Myocyte (in vitro differentiated cells): Measurements from ENCODE around the gene KCNN1. TPM values are rescaled to one million over a fixed set of nuclear protein-coding genes. Genes with fewer than 3 reads are reported as not detected.

Source experiments
- DNase-seq: peaks from one replicate; pipeline ENCODE4 v3.0.0-alpha.2; 2012; ENCODE audit warnings: low read depth
- total RNA-seq: library from RNA; depleted of rRNA; stranded (reverse); fragments of >200 nt; gene quantifications from 2 replicates; pipeline ENCODE4 v1.2.3, GENCODE V29; 2014

Gene KCNN1
- total RNA-seq, 1 donor from 2014 or later: not detected

DNA sequence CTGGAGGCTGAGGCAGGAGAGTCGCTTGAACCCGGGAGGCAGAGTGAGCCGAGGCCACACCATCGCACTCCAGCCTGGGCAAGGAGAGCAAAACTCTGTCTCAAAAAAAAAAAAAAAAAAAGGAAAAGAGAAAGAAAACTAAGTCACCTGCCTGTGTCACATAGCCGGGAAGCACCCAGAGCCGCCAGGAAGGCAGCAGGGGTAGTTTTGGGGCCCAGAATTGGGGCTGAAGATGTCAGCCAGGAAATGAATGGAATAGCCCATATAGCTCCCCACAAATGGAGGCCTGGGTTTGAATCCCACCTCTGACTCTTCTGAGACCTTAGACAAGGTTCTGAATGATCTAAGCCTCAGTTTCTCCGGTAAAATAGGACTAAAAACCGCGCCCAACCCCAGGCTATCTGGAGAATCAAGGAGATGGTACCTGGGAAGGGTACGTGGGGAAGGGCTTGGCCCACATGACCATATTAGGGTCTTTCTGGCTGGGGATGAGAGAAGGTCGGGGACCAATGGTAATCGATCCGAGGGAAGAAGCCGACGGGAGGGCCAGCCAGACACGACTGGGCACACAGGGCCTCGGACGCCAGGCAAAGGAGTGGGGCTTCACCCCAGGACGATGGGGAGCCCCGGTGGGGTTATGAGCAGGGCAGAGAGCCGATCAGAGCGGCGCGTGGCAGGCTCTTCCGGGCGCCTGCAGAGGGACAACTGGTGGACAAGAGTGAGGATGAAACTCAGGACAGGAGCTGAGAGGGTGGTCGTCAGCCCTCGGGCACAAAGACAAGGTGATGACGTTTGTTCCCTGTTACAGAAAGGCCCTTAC is 19.7 kb upstream of the KCNN1 start:
- DNase-seq: peak; percentile 33

DNA sequence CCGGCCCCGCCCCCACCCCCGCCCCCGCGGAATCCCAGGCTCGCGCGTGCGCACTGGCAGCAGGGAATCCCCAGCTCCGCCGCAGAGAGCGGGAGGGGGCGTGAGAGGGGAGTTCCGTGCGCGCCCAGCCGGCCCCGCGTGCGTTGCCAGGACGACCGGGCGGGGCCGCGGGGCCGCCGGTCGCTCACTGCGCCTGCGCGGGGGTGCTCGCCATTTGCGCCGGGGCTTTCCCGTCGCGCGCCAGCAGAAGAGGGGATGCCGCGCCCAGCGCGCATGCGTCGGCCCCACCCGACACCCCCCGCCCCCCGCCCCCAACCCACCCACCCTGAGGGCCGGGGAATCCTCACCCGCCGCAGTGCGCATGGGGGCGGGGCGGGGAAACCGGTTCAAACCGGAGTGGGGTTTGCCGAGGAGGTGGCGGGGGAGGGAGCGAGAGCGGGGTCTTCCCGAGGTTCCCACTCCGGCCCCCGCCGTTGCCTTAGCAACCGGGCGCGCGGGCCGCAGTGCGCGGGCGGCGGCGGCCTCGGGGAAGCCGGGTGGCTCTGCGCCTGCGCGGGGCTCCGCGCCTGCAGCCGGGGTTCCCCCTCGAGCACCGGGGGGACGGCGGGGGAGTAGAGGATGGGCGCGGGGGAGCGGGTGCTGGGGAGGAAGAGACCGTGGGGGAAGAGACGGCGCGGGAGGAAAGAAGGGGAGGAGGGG is 18.9 kb upstream of the KCNN1 start:
- peak; percentile 93 for DNase-seq

DNA sequence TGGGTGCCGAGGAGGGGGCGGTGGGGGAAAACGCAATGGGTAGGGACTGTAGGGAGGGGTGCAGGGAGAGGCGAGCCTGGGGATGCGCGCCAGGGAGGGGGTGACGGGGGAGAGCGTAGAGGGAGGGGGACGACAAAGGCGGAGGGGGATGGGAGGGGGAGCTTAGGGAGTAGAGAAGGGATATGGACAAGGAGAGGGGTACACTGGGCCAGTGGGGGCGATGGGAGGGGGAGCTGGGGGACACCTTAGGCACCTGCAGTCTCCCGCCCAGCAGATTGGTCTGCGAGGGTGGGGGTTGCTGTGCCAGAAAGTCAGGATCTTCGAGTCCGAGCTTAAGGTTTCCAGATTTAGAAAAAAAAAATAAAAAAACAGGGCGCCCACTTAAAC is 18.4 kb upstream of the KCNN1 start:
- DNase-seq: no peak

DNA sequence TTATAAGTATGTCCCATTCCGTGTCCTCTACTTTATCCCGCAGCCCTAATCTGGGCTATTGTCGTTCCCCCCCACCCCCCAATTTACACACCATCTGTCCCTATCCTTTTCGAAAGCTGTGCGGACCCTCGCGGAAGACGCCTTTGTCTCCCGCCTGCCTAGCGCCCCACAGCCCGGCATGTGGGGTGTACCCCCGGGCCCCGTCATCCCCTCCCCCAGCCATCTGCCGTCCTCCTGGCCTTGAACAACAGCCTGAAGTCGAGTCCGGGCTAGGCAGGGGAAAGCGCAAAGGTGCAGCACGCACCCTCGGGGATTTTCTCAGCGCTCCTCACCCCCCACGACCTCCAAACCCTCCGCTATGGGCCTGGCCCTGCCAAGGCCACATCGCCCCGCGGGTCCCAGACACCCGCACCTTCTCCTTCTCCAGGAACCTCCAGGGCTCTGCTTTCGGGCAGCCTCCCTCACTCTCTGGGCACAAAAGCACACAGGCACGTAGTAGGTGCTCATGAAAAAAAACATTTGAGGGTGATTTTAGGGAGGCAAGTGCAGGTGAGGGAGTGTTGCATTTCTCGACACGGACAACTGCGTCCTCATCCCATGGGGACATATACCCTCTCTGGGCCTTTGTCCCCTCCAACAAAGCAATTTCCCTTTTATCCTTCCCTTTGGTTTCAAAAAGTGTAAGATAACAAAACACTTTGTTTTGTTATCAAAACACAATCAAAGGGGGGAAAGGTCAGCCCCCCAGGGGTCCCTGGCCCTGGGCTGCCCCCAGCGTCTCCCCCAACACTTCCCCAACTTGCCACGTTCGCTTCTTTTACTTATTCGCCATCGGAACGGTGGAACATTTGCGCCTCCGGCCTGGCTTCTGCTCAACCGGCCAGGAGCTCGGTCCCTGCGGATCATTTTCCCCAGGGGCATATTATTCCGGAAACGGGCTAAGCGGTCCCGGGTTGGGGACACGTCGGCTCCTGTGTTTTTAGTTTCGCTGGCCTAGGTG is 17.7 kb upstream of the KCNN1 start:
- no peak for DNase-seq

DNA sequence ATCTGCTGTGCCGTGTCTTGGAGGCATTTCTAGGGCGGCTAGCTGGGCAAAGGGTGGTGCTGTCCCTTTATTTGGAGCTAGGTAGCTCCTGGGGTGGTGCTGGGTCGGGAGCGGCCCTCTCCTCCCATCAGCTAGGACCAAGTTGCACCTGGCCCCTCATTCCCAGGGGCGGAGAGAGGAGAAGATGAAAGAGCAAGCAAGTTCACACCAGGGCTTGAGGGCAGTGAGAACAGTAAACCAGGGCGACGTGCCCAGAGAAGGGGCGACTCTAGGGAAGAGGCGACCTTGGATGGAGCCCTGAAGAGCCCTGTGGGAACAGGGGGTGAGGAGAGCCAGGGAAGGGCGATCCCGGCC is 17.0 kb upstream of the KCNN1 start:
- DNase-seq: no peak

DNA sequence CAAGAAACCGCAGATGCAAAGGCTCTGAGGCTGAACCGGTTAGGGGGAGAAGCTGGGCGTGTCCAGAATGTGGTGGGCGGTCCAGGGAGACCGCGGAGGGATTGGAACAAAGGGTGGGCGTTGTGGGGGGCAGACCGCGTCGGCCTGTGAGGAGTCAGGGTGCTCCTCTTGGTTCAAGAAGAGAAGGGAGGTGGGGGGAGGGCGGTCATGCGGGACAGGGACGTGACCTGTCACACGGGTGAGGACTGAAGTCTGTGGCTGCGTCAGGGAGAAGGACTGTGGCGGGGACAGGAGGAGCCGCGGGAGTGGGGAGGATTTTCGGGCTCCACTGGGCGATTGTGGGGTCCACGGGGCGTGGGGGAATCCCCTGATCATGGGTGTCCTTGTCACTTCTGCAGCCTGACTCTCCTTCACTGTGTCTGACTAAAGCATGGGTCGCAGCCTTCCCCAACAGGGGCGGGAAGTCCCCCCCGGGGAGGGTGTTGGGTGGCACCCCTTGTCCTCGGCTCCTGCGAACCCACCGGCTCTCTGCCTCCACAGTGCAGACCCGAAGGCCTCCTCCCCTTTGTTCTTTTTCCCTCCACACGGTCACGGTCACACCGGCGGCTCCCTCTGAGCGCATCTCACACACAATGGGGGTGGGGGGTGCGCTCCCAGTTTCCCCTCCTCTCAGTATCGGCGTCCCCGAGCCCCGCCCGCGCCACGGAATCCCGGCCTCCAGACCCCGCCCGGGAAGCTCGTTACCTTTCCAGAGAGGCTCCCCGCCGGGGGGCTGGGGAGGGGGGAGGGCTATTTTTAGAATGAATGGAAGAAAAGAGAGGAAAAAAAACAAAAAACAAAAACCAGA is 16.4 kb upstream of the KCNN1 start:
- DNase-seq: no peak

DNA sequence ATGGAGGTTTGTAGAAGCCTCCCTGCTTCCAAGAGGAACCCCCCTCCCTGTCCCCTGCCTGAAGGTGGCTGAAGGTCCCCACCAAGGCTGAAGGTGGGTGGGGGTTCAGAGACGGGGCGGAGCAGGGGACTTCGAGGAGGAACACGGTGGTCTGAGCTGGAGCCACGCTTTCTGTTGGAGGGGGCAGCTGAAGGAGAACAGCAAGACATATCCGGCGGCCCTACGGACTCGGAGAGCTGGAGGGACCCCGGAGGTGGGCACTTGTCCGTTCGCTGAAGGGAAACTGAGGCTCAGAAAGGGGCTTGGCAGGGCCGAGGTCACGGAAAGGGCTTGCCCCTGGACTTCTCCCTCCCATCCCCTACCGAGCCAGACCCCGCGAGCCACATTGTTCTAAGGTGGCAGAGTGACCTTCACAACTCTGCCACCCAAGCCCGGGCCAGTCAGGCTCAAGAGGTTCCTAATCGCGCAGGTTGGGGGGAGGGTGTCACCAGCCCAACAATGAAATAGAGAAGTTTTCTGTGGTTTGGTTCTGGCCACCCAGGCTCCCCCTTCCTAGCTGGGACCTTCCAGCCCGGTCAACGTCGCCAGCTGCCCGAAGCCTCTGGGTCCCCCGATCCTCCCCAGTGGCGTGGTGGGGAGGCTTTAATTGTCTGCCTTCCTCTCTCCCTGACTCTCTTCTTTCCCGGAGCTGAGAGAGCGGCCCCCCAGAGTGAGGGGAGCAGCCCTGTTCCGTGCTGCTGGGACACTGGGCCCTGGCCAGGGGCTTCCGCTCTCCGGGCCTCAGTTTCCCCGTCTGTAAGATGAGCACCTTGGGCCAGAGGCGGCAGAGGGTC is 15.5 kb upstream of the KCNN1 start:
- DNase-seq: no peak

DNA sequence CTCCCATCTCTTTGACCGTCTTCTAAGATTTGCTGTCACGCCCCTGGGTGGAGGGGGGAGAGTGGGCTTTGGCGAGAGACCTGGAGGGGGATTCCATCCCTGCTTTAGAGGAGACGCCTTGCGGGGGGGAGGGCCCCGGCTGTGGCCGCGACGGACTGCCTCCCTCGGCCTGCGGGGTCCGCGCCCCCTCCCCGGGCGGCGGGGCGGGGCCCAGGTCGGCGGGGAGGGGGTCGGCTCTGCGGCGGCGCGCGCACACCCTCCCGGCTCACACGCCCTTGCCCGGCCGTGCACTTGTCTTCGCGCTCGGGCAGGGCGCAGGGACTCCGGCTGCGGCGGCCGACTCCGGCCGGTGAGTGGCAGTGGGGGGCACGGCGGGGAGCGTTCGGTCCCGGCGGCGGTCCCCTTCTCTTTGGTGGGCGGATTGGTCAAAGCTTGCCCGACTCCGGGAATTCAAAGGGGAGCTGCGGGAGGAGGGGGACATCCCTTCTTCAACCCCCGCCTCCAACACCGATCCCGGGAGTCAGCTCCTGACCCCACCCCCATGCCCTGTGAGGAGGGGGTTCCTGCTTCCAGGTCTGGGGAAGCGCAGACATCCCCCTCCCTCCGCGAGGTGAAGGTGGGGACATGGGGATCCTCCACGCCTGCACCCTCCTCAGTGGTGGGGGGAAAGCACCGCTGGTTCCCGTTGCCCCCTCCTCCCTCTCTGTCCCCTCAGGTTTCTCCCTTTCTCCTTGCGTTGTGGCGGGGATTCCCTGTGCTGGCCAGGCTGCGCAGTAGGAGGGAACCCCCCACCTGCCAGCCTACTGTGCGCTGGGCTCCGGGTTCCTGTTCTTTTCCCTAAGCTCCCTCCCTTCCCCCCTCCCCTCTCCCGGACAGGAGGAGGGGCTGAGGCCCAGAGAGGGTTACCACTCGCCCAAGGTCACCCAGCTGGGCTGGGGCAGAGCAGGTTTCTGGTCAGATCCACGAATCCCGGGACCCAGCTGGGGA is 14.6 kb upstream of the KCNN1 start:
- no peak for DNase-seq

DNA sequence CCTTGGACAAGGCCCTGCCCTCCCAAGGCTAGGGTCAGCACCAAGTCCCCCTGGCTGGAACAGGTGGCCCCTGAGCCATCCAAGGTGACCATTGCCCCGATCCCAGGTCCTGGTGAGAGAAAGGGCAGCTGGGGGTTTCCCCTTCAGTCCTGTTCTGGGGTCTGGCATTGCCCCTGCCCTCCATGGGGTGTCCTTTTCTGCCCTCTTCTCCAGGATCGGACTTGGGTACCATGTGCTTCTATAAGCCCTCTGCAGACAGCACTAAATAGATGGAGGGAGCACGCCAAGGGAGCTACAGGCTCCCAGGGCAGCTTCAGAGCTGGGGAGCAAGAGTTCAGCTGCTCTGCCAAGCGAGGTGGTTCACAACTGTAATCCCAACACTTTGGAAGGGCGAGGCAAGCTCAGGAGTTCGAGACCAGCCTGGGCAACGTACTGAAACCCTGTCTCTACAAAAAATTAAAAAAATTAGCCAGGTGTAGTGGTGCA is 13.5 kb upstream of the KCNN1 start:
- DNase-seq: no peak

DNA sequence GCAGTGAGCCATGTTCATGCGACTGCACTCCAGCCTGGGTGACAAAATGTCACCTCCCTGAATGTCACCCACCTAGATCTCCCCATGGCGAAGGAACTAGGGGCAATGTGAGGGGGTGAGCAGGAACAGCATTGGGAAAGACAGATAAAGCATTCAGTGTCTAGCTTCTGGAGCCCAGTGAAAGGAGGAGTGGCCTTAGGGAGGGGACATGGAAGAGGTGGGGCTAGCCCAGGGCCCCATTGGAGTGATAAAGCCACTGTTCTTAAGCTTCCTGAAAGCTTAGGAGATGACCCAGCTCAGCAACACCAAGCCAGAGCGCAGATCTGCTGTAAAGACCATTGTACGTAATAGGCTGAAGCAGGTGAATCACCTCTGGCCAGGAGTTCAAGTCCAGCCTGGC is 13.0 kb upstream of the KCNN1 start:
- DNase-seq: no peak

DNA sequence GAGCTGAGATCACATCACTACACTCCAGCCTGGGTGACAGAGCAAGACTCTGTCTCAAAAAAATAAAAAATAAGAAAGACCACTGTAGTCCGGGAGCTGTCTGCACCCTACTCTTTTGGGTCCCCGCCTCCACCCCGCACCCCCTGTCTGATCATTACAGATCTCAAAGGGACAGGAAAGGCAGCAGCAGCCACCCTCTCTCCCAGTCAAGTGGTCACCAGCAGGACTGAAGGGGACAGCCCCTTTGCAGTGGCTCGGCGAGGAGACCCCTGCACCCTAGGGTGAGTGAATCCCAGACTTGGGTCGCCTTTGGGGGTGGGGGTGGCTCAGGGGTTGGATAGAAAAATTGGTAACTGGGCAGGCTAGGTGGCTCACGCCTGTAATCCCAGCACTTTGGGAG is 12.5 kb upstream of the KCNN1 start:
- no peak for DNase-seq

DNA sequence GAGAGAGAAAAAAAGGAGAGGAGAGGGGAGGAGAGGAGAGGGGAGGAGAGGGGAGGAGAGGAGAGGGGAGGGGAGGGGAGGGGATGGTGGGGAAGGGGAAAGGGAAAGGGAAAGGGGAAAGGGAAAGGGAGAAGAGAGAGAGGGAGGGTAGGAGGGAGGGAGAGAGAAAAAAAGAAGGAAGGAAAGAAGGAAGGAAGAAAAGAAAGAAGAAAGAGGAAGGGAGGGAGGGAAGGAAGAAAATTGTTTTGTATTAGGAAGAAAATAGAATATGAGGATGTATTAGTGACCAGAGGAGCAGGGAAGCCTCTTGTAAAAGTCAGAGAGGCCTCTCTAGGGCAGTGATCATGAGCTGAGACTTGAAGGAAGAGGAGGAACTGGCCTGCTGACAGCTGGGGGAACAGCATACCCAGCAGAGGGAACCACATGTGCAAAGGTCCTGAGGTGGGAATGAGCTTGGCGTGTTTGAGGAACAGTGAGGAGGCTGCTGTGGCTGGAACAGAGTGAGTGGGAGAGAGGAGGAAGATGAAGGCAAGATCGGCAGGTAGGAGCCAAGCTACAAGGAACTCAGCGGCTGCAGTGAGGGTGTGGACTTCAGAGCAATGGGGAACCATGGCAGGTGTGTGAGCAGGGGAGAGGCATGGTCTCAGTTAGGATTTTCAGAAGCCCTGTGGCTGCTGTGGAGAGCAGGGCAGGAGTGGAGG is 9.6 kb upstream of the KCNN1 start:
- no peak for DNase-seq

DNA sequence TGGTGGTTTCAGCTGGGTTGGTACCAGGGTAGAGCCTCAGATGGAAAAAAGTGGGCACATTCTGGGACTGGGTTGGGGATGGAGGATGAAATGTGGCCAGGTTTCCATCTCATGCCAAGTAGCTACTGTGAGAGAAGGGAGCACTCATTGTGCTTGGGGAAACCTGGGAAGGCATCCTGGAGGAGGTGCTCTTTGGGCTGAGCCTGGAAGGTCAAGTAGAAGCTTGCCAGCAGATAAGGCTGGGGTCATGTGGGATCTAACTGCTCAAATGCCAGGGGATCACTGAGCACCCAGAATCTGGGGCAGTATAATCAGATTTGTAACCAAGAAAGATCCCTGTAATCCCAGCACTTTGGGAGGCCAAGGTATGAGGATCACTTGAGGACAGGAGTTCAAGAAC is 9.0 kb upstream of the KCNN1 start:
- no peak for DNase-seq

DNA sequence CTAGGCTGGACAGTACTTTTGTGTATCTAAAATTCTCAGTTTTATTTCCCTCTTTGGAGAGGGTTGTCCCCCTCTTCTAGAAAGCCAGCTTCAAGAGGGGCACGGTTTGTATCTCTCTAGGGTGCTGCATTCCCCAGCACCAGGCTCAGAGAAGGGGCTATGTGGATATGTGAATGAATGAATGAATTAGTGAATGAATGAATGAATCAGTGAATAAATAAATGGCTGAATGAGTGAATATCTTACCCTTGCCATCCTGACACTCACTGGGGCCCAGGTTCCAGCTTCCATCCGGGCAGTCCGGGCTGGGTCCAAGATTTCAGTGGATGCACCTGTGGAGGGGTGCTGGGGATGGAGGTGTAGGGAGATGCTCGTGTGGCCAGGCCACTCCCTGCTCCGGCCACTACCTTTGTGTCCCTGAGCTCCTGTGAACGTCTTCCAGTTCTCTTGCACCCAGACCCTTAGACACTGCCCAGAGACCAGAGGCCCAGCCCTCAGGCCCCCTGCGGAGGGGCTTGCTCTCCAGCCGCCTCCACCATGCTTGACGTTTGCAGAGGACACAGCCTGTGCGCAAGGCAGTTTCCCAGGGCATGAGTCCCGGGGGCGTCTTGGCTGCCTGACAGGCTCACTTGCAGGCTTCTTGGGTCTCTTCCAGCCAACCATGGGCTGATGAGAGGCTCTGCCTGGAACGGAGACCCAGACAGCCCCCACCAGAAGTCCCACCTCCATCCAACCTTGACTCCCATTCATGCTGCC is 2.8 kb upstream of the KCNN1 start:
- no peak for DNase-seq

DNA sequence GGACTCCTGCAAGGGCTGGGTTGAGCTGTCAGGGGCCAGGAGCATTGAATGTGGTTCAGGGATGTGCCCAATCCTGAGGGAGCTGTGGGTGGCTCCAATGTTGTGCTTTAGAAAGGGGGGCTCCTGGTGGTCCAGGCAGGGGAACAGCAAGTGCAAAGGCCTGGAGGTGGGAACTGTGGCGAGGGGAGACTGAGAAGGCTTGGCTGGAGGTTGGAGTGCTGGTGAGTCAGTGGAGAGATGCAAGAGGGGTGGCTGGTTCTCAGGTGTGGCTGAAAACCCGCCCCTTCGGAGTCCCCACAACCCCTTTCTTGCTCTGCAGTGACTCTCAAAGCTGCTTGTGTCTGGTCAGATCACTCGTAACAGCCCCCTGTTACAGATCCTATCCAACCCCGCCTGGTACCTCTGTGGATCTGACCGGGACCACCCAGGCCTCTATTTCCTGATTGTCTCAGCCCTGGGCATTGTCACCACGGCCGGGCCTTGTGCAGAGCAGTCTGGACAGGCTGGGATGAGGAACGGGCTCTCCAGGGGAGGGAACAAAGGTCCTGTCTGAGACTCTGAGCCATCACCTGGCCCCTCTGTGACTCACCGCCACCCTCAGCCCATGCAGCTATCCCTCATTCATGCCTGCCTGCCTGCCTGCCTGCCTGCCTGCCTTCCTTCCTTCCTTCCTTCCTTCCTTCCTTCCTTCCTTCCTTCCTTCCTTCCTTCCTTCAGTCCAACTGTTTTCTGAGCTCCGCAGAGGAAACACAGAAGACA is 1.4 kb upstream of the KCNN1 start:
- no peak for DNase-seq

DNA sequence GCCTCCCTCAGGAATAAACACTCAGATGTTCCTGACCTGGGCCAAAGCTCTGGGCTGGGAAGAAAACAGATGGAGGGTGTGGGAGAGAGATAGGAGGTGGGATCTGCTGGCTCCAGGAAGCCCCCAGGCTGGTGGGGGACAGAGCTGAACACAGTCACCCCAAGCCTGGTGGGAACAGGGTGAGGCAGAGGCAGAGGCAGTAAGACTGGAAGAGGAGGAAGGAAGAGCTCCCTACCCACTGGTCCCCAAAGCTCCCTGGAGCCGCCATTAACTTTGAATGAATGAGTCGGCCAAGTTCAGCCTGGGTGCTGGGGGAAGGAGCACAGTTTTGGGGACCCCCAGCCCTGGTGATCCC is 801 bp upstream of the KCNN1 start:
- no peak for DNase-seq
